ENCODE results near the gene TFEB. TPM values are rescaled to one million over a fixed set of nuclear protein-coding genes. Genes with fewer than 3 reads are reported as not detected.

TFEB gene
- total and polyA plus RNA-seq, 10 of the 15 experiments (the other 5 are each of a cell fraction or from before 2014, with no cell fraction given) = 0.84 to 108 (median 60.8) TPM

- no peak for TF ChIP-seq NR2C1 (IDR thresholded peaks at IDR 0.05)
- no peak for TF ChIP-seq ZNF687 (IDR thresholded peaks at IDR 0.05)
- TF ChIP-seq E2F4 (IDR thresholded peaks at IDR 0.05; ENCODE audit: low read depth, low read length) = no peak
- no peak for TF ChIP-seq ZBTB11 (CRISPR knock-in tag; IDR thresholded peaks at IDR 0.05)
- TF ChIP-seq IKZF2 (IDR thresholded peaks at IDR 0.05) = no peak
- no peak for TF ChIP-seq NR2C2 (IDR thresholded peaks at IDR 0.05; ENCODE audit: borderline replicate concordance, control insufficient read depth, insufficient read length, low read depth)
- no peak for TF ChIP-seq ZNF24 (IDR thresholded peaks at IDR 0.05)
- TF ChIP-seq IKZF1 (conservative IDR thresholded peaks at IDR 0.05) = no peak
- TF ChIP-seq ZBTB40 (IDR thresholded peaks at IDR 0.05; ENCODE audit: borderline replicate concordance) = no peak
- TF ChIP-seq PML (IDR thresholded peaks at IDR 0.05; ENCODE audit: low read length) = no peak
- TF ChIP-seq SRF (IDR thresholded peaks at IDR 0.05; ENCODE audit: low read depth in 2 of 2, low read length in 2 of 2) = no peak
- TF ChIP-seq SUZ12 (IDR thresholded peaks at IDR 0.05; ENCODE audit: unreplicated experiment) = no peak
- TF ChIP-seq STAT1 (conservative IDR thresholded peaks at IDR 0.05) = no peak
Measured at GRCh38 chr6:41743406-41744235, 8.2 kb upstream of the TFEB start (continued).

Measured in GM12878 (cell line).